Activated gamma-delta T cell treated with Interleukin-2 at 50 U/mL for 16 hours (primary cell): ENCODE results near the gene COL28A1.

Source experiments
- DNase-seq: peaks from one replicate; pipeline ENCODE4 v3.0.0-alpha.2; 2020

Gene COL28A1

DNA sequence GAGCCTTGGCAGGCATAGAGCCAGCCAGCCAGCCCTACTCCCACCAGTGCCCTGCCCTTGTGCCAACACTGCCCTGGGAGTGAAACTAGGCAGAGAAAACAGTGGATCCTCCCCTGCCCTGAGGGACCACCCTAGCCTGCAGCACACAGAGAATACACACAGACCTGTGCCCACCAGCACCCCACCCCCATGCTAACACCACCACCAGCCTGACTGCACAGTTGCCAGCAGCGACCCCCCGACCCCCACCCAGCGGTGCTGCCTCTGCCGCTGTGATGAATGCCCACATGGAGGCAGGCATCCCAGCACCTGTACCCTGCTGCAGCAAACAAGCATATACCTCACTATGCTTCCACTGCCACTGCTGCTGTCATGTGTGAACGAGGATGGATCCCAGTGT is 21.6 kb upstream of the COL28A1 start:
- DNase-seq: no peak

DNA sequence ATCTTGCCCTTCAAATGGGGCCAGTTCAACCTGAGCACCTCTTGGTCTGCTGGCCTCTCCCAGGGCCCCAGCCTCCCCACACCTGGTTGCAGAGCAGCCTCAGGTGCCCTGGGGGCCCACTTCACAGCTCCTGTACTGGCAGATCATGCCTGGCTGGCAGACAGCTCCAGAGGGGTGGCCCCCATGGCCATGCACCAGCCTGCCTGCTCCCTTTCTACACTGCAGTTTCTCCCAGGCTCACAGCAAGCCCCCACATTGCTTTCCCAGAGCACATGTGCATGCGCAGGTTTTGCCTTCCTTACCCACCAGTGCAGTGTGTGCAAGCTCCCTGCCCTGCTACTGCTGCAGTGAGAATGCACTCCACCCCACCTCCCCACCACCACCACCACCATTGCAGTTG is 21.2 kb upstream of the COL28A1 start:
- no peak for DNase-seq

DNA sequence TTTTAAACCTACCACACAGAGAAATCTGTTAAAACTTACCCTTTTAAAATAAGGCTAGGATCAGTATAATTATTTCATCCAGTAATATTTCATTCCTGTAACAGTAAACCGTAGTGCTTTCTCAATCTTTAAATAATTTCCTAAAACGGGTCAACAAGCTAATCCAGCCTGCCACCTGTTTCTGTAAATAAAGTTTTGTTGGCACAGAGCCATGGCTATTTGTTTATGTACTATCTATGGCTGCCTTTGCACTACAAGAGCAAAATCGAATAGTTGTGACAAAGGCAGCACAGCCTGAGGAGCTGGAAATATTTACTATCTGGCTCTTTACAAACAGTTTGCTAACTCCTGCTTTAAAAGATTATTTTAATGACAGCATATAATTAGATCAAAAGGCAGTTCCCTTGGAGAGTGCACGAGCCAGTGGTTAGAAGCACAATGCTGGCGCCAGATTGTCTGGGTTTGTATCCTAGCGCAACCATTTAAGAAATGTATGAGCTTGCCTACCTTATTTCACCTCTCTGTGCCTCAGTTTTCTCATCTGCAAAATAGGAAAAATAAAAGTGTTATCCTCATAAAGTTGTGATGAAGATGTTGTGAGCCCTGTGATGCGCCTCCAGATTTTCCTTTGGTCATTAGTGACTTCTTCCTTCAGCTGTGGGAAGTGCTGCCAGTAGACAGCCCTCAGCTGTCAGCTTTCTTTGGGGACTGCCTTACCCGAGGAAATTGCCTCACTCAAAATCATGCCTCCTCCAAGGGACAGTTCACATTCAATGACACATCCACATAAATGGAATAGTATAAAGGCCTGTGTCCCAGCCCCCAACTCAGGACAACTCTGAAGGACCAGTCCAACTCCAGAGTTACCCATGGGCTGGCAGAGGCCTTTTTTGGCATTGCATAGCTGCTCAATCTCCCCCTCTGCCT is 19.2 kb upstream of the COL28A1 start:
- DNase-seq: no peak

DNA sequence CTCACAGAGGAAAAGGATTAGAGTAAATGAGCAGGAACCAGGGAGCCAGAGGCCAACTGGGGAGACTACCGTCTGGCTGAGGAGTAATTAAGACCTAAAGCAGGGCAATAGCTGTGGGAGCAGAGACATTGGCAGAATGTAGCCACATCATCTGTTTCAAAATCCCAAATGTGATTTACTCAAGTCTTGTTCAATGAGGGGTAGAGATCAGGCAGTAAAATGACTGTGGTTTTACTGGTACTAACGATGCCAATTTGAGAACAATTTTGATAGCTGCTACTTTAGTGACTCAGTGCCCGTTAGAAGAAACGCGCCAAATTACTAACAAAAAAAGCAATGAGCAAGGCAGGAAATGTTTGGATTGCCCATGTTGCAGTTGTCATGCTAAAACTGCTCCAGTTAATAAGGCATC is 18.4 kb upstream of the COL28A1 start:
- DNase-seq: no peak

DNA sequence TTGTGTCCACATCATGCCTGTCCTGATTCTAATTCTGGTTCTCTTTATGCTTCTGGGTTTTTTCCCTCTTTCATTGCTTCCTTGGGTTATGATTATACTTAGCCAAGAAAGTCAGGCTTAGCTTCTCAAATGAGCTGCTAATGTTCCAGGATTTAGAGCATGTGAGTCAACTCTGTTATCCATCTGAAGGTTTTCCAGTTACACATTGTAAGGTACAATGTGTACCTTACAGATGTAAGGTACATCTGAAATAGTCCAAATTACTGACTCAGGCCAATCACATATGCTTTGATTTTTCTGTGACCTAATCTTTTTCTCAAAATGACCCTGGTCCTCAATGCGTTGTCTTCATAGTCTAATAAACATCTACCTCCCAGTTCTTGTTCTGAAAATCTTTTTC is 17.7 kb upstream of the COL28A1 start:
- DNase-seq: no peak

DNA sequence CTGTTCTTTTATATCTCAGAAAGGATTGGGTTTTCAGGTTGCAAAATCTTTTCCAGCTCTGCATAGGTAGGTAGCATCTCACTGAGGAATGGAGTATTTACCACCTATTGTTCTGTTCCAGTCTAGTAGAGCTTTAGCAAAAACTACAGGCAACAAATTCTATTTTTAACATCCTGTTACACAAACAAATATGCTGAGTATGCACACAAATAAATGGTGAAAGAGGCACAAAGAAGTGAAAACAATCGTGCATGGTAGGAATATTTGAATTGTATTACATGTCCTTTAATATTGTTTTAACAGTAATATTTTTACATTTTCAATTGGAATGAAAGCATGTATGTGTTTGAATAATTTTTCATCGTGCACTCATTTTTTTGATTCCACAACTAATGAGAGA is 16.5 kb upstream of the COL28A1 start:
- no peak for DNase-seq

DNA sequence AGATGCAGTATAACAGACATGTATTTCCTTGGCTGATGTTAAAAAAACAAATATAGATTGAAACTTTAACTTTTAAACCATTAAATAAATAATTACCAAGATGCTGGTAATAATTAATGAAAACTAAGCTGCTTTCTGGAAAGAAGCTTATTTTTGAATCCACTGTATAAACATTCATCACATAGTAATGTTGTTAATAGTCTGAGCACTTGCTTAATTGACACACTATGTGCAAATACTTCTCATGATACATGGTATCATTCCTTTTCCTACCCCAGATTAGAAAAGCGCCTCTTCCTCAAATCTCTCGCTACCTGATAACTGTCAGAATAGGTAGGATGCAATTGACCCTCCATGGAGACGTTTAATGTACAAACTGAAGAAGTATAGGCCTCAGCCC is 15.0 kb upstream of the COL28A1 start:
- DNase-seq: no peak

DNA sequence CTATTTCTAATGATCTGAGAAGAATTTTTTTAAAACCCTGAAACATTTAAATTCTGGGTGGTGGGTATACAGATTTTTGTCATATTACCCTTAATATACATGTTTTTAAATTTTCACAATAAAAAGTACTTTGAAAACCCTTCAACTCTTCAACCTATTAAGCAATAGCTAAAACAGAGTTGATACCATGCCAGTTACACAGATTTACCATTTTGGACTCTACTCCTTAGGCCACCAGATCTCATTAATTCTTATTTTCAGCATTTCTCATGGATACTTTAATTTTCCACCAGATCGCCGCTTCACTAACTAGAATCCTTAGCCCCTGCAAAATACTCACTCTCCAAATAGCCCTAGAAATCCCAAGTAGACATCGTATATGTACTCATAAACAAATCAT is 12.7 kb upstream of the COL28A1 start:
- DNase-seq: no peak

DNA sequence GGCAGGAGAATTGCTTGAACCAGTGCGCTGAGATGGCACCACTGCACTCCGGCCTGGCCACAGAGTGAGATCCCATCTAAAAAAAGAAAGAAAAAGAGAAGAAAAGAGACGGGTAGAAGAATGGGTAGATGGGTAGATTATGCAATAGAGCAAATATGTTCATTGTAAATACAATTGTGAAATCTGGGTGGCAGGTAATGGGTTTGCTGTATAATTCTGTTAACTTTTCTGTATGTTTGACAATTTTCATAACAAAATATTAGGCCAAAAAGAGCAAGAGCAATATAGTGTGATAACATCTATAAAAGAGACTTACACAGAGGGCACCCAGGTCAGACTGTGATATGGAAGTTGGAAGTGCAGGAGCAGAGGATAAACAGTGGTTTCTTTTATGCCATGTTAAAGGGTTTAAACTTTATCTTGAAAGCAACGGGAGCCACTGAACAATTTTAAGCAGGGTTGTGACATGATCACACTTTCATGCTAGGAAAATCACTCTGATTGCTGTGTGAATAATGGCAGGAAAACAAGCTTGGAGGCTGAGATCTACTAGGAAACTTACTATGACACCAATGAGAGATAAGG is 6.7 kb upstream of the COL28A1 start:
- no peak for DNase-seq

DNA sequence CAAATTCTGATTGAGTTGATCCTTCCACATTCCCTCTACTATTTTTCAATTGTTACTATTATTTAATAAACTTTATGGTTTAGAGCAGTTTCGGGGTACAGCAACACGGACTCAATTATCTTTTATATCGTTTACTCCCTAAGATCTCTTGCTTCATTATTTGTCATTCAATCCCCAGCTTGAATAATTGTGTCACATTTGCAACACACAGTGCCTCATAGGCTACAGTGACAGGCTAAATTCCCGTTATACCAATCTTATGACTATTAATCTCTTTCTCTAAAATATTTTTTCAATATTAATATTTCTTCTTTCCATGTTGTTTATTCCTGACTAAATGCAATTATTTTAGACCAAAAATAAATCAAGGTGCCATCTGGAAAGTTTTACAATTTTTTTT is 4.0 kb upstream of the COL28A1 start:
- DNase-seq: no peak

DNA sequence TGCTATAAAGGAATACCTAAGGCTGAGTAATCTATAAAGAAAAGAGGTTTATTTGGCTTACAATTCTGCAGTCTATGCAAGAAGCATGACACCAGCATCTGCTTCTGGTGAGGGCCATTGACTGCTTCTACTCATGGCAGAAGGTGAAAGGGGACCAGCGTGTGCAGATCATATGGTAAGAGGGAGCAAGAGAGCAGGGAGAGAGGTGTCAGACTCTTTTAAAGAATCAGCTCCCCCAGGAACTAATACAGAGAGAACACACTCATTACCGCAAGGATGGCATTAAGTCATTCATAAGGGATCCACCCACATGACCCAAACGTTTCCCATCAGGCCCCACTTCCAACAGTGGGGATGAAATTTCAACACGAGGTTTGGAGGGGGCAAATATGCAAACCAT is 3.5 kb upstream of the COL28A1 start:
- DNase-seq: no peak

DNA sequence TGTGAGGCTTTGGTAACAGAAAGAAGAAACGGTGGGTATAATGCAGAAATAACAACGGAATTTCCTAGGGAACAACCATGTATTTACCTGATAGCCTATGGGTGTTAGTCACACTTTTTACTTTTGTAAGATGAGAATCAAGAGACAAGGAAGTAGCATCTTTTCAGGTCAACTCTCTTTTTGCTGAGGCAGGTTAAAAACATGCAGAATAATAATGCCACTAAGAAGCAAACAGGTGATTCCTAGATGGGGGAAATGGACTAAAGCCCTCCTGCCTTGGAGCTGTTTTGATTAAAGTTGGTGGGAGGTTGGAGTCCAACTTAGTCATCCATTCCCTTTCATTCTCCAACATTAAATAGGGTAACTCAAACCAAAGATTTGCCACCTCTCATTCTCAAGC is 2.0 kb upstream of the COL28A1 start:
- DNase-seq: no peak

DNA sequence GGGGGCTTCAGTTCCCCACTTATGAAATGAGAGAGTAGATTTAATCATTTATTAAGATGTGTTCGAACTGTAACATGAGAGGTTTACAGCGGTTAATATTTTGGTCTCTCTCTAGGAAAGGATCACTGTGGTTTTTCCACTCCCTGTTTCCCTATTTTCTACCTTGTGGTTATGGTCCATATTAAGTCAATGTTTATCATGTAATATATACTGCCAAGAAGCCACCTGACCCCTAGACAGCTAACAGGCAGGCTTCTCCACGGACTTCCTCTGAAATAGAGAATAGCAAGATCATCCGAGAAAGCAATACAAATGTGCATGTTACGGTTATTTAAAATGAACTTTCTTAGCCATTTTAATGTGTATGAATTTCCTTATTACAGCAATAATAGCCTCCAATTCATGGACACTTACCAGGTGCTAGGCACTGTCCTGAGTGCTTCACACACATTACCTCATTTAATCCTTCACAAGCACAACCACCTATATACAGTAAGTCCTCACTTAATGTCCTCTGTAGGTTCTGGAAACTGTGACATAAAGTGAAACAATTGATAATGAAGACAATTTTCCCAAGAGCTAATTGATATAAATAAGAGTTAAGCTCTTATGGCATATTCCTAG is 835 bp upstream of the COL28A1 start:
- no peak for DNase-seq

DNA sequence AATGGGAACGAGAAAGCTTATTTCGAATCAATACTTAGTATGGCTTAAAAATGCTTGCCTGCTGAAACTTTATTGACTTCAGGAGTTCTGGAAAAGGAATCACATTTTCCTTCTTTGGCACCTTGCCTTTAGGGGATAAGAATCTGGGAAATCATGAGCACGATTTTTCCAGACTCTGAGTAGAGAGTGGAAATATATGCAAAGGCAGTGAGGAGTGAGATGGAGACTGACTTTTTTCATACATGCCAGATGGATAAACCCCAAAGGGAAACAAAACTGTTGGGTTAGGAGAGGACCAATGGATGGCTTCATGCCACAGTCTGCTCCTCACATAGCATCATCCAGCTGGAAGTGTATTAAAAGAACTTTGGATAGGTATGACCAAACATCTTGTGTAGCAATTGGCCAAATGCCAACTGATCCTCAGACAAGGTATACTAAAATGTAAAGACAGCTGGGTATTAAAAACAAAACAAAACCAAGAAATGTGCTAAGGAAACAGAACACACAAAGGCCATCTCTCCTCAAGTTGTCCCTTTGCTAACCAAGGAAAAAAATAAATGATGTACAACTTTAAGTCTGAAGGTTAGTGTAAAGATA is 1.7 kb downstream of the COL28A1 start:
- DNase-seq: no peak

DNA sequence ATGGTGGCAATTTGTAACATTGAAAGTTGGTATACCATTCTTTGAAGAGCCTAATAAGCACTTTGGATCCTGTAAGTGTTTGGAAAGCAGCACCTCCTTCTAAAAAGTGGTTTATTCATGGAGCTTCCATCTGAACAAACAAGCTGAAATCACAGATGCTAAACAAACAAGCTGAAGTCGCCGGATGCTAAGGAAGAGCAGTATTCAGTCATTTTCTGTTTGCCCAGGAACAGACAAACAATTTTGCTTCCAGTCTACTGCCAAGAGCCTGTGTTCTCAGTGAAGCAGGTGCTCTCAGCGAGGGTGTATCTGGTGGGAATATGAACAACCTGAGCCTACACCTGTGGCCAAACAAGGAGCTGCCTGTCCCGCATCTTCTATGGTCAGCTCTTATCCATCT is 6.3 kb downstream of the COL28A1 start:
- DNase-seq: no peak

DNA sequence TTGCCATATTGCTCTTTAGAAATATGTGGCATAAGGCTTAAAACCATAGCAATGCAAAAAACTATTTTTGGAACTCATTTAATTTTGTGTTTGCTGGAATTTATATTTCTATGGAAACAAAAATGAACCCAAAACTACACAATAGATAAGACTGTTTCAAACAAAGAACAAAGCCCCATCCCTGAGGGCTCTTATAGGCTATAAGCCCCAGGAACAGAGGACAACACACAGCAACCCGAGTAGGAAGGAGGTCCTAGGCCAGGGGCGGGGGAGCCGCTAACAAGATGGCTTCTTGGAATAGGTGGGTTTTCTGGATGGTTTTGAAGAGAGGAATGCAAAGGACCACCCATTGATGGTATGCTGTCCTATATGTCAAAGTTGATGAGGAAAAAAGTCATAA is 8.6 kb downstream of the COL28A1 start:
- DNase-seq: no peak

DNA sequence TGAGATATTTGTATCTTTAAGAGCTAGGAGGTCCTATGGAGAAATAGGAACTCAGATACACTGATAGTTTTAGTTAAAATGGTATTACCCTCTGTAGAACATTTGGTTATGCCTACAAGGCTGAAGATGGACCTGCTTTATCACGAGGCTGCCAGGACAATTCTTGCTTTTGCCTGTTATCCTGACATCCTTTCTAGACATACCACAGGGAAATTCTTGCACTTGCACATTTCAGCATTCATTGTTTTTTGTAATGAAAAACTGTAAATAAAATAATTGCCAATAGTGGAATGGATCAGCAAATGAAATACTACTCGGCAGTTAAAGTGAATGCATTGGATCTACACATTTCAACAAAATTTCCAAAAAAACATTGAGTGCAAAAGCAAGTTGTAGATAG is 9.7 kb downstream of the COL28A1 start:
- DNase-seq: no peak

DNA sequence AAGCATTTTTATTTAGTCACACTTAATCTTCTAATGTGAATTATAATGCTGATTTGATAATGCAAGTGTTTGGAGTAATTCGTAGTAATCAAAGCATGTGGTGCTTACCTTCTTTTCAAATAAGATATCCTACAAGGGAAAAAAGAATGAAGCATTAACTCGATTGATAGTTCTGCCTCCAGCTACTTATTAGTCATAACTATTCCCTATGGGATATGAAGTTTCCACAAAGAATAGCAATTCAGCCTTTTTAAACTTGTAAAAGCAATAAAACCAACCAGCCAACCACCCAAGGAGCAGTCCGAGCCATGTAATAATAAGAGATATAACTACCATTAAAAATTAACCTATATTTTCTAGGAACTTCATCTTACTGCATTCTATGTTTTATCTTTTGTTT is 11.6 kb downstream of the COL28A1 start:
- DNase-seq: no peak

DNA sequence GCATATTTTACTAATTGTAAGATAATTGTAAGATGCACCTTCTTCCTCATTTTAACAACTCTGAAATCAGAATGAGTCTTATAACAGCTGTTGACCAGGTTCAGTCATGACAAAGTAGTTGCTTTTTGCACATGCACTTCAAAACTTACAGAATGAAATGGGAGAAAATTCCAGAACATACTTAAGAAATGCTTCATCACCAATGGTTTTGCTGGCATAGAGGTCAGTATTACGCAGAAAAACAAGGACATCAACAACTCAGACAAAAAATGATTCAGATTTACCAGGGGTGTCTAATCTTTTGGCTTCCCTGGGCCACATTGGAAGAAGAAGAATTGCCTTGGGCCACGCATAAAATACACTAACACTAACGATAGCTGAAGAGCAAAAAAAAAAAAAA is 13.3 kb downstream of the COL28A1 start:
- DNase-seq: no peak

DNA sequence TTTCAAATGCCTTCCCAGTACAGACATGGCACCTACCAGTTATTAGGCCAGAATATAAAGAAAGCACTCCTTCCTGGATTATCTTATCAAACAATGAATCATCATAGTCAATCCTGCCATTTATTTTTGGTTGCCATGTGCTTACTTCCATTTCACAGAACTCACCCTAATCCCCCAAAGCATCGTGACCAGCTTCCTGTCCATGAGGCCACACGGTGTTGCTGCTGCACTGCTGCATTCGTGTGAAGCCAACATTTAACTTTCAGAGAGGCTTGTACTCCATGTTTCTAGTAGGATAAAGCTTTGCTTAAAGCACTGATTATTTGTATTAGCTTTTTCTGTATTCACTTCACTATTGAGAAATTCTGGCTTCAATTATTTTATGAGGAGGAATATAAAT is 14.4 kb downstream of the COL28A1 start:
- no peak for DNase-seq

DNA sequence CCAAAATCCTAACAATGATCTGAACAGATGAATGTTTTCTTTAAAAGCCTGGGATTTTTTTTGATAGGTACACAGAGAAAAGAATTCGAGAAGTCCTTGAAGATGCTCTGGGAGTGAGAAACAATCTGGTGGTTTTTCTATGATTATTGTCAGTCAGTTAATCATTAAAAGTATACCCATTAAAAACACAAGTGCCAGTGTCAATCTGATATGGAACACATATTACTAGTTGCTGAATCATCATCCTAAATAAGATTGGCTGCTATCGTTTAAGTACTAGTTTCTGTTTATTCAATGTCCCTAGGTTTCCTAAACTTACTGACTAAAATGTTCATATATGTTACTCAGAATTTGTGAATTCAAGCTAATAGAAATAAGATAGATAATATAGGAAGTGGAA is 16.1 kb downstream of the COL28A1 start:
- no peak for DNase-seq

DNA sequence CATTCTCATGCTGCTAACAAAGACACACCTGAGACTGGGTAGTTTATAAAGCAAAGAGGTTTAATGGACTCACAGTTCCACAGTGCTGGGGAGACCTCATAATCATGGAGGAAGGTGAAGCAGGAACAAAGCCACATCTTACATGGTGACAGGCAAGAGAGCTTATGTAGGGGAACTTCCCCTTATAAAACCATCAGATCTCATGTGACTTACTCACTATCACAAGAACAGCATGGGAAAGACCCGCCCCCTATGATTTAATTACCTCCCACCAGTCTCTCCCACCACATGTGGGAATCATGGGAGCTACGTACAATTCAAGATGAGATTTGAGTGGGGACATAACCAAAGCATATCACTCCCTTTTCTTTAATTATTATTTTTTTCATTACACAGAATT is 16.6 kb downstream of the COL28A1 start:
- no peak for DNase-seq

DNA sequence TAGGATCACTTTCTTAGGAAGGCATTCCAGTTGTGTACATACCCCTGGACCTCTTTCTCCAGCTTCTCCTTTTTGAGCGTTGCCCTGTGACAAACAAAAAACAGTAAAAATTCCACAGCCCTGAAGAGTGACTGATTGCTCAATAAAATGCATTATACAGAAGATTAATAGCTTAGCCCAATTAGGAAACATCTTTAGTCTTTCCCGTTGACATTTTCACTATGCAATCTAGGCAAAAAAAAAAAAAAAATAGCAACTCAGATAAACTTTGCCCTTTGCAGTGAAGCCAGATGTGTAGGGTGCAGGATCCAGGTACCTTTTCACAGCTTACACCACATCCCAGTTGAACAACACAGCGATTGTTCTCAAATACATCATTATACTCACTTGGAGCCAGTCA is 17.9 kb downstream of the COL28A1 start:
- no peak for DNase-seq

DNA sequence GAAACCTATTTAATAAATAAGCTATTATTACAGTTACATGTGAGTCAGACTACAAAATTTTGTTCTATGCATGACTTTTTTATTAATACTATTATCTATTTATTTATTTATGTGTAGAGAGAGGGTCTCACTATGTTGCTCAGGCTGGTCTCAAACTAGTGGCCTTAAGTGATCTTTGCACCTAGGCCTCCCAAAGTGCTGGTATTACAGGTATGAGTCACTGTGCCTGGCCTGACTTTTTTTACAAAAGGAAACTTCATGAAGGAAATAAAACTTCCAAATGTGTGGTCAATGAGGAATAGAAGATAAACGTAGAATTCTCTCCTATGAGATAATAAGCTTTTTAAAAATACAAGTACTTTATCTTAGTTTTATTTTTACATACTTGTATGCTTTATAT is 19.0 kb downstream of the COL28A1 start:
- no peak for DNase-seq
